Type B pancreatic cell (in vitro differentiated cells): ENCODE data around the gene DCN. TPM values are rescaled to one million over a fixed set of nuclear protein-coding genes. Genes with fewer than 3 reads are reported as not detected.

ENCODE experiments used
- DNase-seq: peaks from one replicate; pipeline ENCODE4 v3.0.0; 2021; ENCODE audit warnings: mixed read lengths; ENCODE audit not compliant: unreplicated experiment; ENCODE audit errors: extremely low spot score
- H3K27ac Mint-ChIP-seq: 2 replicates; pipeline ENCODE4 v1.8.0; 2021; ENCODE audit warnings: mild to moderate bottlenecking, mixed read lengths
- H3K27me3 Mint-ChIP-seq: 2 replicates; pipeline ENCODE4 v1.8.0; 2021; ENCODE audit warnings: mixed read lengths
- H3K36me3 Mint-ChIP-seq: 2 replicates; pipeline ENCODE4 v1.8.0; 2021; ENCODE audit warnings: mixed read lengths
- H3K4me1 Mint-ChIP-seq: one replicate; pipeline ENCODE4 v1.8.0; 2021; ENCODE audit warnings: mixed read lengths; ENCODE audit not compliant: unreplicated experiment
- H3K4me3 Mint-ChIP-seq: 2 replicates; pipeline ENCODE4 v1.8.0; 2021; ENCODE audit warnings: mild to moderate bottlenecking, mixed read lengths
- H3K9me3 Mint-ChIP-seq: 2 replicates; pipeline ENCODE4 v1.8.0; 2021; ENCODE audit warnings: mixed read lengths
- total RNA-seq: library from RNA; stranded (reverse); gene quantifications from 2 replicates; pipeline ENCODE4 v1.2.1, GENCODE V29; 2021; ENCODE audit warnings: low replicate concordance
- TF ChIP-seq, protein P1 (sequence below): fragments of 200-600 bp; sonication (generic); conservative IDR thresholded peaks from 2 replicates; pipeline ENCODE4 v1.5.0; 2021; ENCODE audit warnings: antibody characterized with exemption, mild to moderate bottlenecking

DCN gene
- total RNA-seq, 1 donor from 2014 or later, result 167 TPM

DNA sequence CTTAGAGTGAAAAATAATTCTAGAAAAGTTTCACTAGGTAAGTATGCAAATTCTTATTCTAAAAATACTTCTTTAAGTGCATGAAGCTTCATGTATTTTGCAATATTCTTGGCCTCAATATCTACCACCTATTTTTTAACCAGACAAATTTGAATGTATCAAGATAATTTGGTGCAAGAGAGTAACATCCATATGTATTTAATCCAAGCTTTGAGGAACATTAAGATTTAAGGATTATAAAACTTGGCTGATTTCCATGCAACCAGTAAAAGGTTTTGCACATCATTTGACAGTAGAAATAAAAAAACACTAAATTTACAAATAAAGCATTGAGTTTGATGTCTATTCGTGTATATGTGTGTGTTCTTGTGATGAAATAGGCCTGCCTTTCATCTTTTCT is 79.0 kb downstream of the DCN start:
- DNase-seq, result no peak
- peaks cover 12% of the 10 kb centered on the region for H3K4me1 Mint-ChIP-seq
- H3K27me3 Mint-ChIP-seq, result no peaks in the 10 kb centered on the region
- no peak overlapping the region for H3K4me3 Mint-ChIP-seq
- H3K36me3 Mint-ChIP-seq, result no peaks in the 10 kb centered on the region
- no peaks in the 10 kb centered on the region for H3K9me3 Mint-ChIP-seq
- TF ChIP-seq, protein P1, sequence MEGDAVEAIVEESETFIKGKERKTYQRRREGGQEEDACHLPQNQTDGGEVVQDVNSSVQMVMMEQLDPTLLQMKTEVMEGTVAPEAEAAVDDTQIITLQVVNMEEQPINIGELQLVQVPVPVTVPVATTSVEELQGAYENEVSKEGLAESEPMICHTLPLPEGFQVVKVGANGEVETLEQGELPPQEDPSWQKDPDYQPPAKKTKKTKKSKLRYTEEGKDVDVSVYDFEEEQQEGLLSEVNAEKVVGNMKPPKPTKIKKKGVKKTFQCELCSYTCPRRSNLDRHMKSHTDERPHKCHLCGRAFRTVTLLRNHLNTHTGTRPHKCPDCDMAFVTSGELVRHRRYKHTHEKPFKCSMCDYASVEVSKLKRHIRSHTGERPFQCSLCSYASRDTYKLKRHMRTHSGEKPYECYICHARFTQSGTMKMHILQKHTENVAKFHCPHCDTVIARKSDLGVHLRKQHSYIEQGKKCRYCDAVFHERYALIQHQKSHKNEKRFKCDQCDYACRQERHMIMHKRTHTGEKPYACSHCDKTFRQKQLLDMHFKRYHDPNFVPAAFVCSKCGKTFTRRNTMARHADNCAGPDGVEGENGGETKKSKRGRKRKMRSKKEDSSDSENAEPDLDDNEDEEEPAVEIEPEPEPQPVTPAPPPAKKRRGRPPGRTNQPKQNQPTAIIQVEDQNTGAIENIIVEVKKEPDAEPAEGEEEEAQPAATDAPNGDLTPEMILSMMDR, result no peak
- no peak overlapping the region for H3K27ac Mint-ChIP-seq

DNA sequence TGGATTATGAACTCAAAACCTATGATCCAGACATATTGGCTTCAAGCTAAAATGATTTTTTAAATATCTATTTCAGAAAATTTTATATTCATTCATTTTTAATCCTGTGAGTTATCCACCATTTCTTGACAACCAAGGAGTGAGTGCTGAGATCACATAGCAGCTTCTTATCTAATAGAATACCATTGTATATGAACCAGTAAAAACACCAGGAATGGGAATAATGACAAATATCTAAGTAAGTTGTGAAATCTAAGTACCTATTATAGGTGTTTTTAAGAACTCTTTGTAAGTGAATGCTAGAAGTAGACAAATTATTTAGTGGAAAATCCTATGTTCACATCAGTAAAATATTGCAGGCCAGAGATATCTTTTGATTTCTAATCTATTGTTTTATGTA is 79.5 kb downstream of the DCN start:
- Mint-ChIP-seq H3K4me3 (no peak overlapping the region), H3K27me3 (no peaks in the 10 kb centered on the region), H3K4me1 (peaks cover 12% of the 10 kb centered on the region), H3K36me3 (no peaks in the 10 kb centered on the region), H3K9me3 (no peaks in the 10 kb centered on the region), H3K27ac (no peak overlapping the region)
- DNase-seq, result no peak
- TF ChIP-seq, protein P1, result no peak

DNA sequence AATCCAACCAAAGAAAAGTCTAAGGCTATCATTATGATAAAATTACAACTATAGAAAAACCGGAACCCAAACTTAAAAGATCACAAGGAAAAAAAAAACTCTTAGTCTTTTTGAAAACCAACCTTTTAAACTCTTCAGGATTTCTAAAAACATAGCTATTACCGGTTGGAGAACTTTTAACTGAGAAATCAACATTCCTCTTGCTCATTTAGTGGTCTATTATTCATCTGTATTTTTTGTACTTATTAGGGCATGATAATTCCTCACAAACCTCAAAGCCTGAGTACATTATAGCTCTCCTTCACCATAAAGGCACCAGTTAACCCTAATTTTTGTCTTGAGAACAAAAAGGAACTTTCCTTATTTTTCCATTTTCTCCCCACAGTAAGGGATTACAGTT is 81.7 kb downstream of the DCN start:
- no peaks in the 10 kb centered on the region for H3K36me3 Mint-ChIP-seq
- H3K4me3 Mint-ChIP-seq, result no peak overlapping the region
- H3K4me1 Mint-ChIP-seq, result peaks cover 5% of the 10 kb centered on the region
- H3K27me3 Mint-ChIP-seq, result no peaks in the 10 kb centered on the region
- DNase-seq, result no peak
- no peak overlapping the region for H3K27ac Mint-ChIP-seq
- TF ChIP-seq, protein P1, result no peak
- H3K9me3 Mint-ChIP-seq, result no peaks in the 10 kb centered on the region

- Mint-ChIP-seq H3K4me3 (no peak overlapping the region), H3K36me3 (no peaks in the 10 kb centered on the region), H3K27me3 (no peaks in the 10 kb centered on the region), H3K4me1 (peaks cover 5% of the 10 kb centered on the region), H3K27ac (no peak overlapping the region), H3K9me3 (peaks cover 3% of the 10 kb centered on the region)
- TF ChIP-seq, protein P1, result no peak
- no peak for DNase-seq
Measured at GRCh38 chr12:91099836-91100235, 82.8 kb downstream of the DCN start.

DNA sequence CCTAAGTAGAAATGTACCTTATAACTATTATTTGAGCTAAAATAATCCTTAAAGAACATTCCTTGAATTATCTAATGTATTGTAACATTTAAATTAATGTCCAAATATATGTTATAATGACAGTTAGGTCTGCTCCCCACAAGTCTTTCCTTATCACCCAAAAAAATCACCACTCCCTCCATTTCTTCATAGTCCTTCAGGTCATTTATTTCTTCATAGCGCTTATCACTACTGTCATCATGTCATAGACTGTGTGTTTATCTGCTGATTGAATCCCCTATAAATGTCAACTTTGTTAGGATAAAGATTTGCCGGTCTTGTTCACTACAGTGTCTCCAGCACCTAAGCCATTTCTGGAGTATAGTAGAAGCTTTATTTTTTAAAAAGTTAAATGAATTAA is 83.3 kb downstream of the DCN start:
- H3K27ac Mint-ChIP-seq, result no peak overlapping the region
- H3K4me1 Mint-ChIP-seq, result peaks cover 5% of the 10 kb centered on the region
- H3K27me3 Mint-ChIP-seq, result no peaks in the 10 kb centered on the region
- TF ChIP-seq, protein P1, result no peak
- no peaks in the 10 kb centered on the region for H3K36me3 Mint-ChIP-seq
- H3K9me3 Mint-ChIP-seq, result peaks cover 3% of the 10 kb centered on the region
- DNase-seq, result no peak
- H3K4me3 Mint-ChIP-seq, result no peak overlapping the region

DNA sequence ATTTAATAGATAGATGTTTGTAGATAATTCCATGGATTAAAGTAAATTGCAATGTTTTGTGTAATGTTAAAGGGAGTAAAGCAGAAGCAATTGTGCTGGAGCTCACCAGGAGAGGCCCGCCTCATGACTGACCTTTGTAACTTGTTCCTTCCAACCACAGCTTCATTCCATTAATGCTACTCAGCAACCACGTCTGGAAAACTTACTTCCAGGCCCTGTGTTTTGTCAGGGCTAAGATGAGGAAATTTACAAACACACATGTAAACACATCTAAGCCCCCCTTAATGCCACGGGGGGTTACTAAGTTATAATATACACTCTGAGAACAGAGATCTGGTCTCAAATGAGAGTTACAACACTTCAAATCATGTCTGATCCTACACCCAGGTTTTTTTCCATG is 83.7 kb downstream of the DCN start:
- H3K4me3 Mint-ChIP-seq, result no peak overlapping the region
- DNase-seq, result no peak

More for the DNA sequence above, 83.7 kb downstream of the DCN start:
- Mint-ChIP-seq H3K9me3 (peaks cover 3% of the 10 kb centered on the region), H3K27me3 (no peaks in the 10 kb centered on the region), H3K4me1 (peaks cover 5% of the 10 kb centered on the region), H3K27ac (no peak overlapping the region), H3K36me3 (no peaks in the 10 kb centered on the region)
- TF ChIP-seq, protein P1, result no peak
